B cell (primary cell): ENCODE results near the gene RAB28.

Source experiments
- CTCF ChIP-seq: fragments of 200-600 bp; IDR thresholded peaks from one replicate; pipeline ENCODE4 v1.8.0; 2022; ENCODE audit warnings: antibody characterized with exemption, mild to moderate bottlenecking
- EZH2 ChIP-seq: IDR thresholded peaks from 2 replicates; pipeline ENCODE4 v1.6.1; 2012; ENCODE audit warnings: borderline replicate concordance, low read depth, mild to moderate bottlenecking, moderate library complexity, low read length; ENCODE audit not compliant: insufficient read depth, poor library complexity, severe bottlenecking

GRCh38 chr4:13384055-13384454 lies 100.1 kb downstream of the RAB28 start:
- TF ChIP-seq CTCF (no peak), EZH2 (no peak)
